Brain microvascular endothelial cell (primary cell): Measurements from ENCODE around the gene LRMDA.

Experiments used
- DNase-seq: peaks from one replicate; pipeline ENCODE4 v3.0.0-alpha.2; 2020
- H3K27ac ChIP-seq: fragments of 250-450 bp; sonication (Bioruptor Pico); 2 replicates; pipeline ENCODE4 v1.5.1; 2020; ENCODE audit warnings: mild to moderate bottlenecking, moderate library complexity
- H3K27me3 ChIP-seq: fragments of 250-450 bp; sonication (Bioruptor Pico); replicated peaks from 2 replicates; pipeline ENCODE4 v1.5.1; 2020; ENCODE audit warnings: mild to moderate bottlenecking
- H3K36me3 ChIP-seq: fragments of 250-450 bp; sonication (Bioruptor Pico); replicated peaks from 2 replicates; pipeline ENCODE4 v1.5.1; 2020; ENCODE audit warnings: mild to moderate bottlenecking
- H3K4me3 ChIP-seq: 2 replicates; pipeline ENCODE4 v1.5.1; 2011; ENCODE audit warnings: low read depth, mild to moderate bottlenecking, control low read depth, low read length, moderate library complexity
- CTCF ChIP-seq: IDR thresholded peaks from 2 replicates; pipeline ENCODE4 v1.5.1; 2011; ENCODE audit warnings: low read depth, mild to moderate bottlenecking, moderate library complexity, low read length, control low read depth, inconsistent platforms; ENCODE audit errors: missing control alignments
- in situ Hi-C: cut with HindIII; loops from 2 replicates; pipeline ENCODE4 v1.10.0; 2017; ENCODE audit warnings: low sequenced_read_pairs, low pct_ligation_motif_present

LRMDA gene

GRCh38 chr10:76201962-76202361 lies 770.5 kb downstream of the LRMDA start:
- Histone ChIP-seq H3K27me3 (no peaks in the 10 kb centered on the region), H3K27ac (no peak overlapping the region), H3K36me3 (no peaks in the 10 kb centered on the region), H3K4me3 (no peak overlapping the region)
- in situ Hi-C loops, result no loop called here
- DNase-seq, result no peak
- no peak for TF ChIP-seq CTCF

- Histone ChIP-seq H3K27me3 (no peaks in the 10 kb centered on the region), H3K27ac (no peak overlapping the region), H3K36me3 (no peaks in the 10 kb centered on the region), H3K4me3 (no peak overlapping the region)
- TF ChIP-seq CTCF, result no peak
- DNase-seq, result peak; percentile 26
- in situ Hi-C loops, result no loop called here
These were observed 771.4 kb downstream of the LRMDA start for GRCh38 chr10:76202777-76203176.

- in situ Hi-C loops, result no loop called here
- Histone ChIP-seq H3K36me3 (no peaks in the 10 kb centered on the region), H3K4me3 (no peak overlapping the region), H3K27ac (no peak overlapping the region), H3K27me3 (no peaks in the 10 kb centered on the region)
- DNase-seq, result no peak
- TF ChIP-seq CTCF, result no peak
These were observed 773.9 kb downstream of the LRMDA start for GRCh38 chr10:76205361-76205760.

GRCh38 chr10:76206797-76207352 lies 775.5 kb downstream of the LRMDA start:
- in situ Hi-C loops, result no loop called here
- TF ChIP-seq CTCF, result no peak
- no peak for DNase-seq
- H3K4me3 ChIP-seq, result no peak overlapping the region
- no peak overlapping the region for H3K27ac ChIP-seq
- H3K27me3 ChIP-seq, result no peaks in the 10 kb centered on the region
- H3K36me3 ChIP-seq, result no peaks in the 10 kb centered on the region

- Histone ChIP-seq H3K27me3 (no peaks in the 10 kb centered on the region), H3K4me3 (no peak overlapping the region), H3K27ac (no peak overlapping the region), H3K36me3 (no peaks in the 10 kb centered on the region)
- in situ Hi-C loops, result no loop called here
- peak; percentile 44 for DNase-seq
- no peak for TF ChIP-seq CTCF
These were observed 777.7 kb downstream of the LRMDA start for GRCh38 chr10:76209135-76209534.

GRCh38 chr10:76210211-76210610 lies 778.8 kb downstream of the LRMDA start:
- no peak for TF ChIP-seq CTCF
- Histone ChIP-seq H3K27ac (no peak overlapping the region), H3K36me3 (no peaks in the 10 kb centered on the region), H3K4me3 (no peak overlapping the region), H3K27me3 (no peaks in the 10 kb centered on the region)
- in situ Hi-C loops, result no loop called here
- DNase-seq, result no peak
